NCI-H1105 (cell line): ENCODE results near the gene ATP2B2.
"Not testable (repeated sequence)": the region's sequence is repeated elsewhere in the genome, so short reads cannot be mapped to it uniquely, and the experiment has no call there.

Source experiments
- DNase-seq: peaks from one replicate; lab custom pipeline; 2025; lab: John Stamatoyannopoulos, UW

The ATP2B2 gene

GRCh38 chr3:10399634-10400033 is 105.8 kb downstream of the ATP2B2 start:
- DNase-seq: no peak

- DNase-seq: no peak
Observed at GRCh38 chr3:10398341-10398740, 107.0 kb downstream of the ATP2B2 start.

GRCh38 chr3:10397879-10398278 is 107.5 kb downstream of the ATP2B2 start:
- DNase-seq: no peak

- no peak for DNase-seq
Observed at GRCh38 chr3:10396931-10397330, 108.5 kb downstream of the ATP2B2 start.

GRCh38 chr3:10396083-10396482 is 109.3 kb downstream of the ATP2B2 start:
- no peak for DNase-seq

- no peak for DNase-seq
Observed at GRCh38 chr3:10395671-10396070, 109.7 kb downstream of the ATP2B2 start.

- DNase-seq: no peak
Observed at GRCh38 chr3:10395196-10395595, 110.2 kb downstream of the ATP2B2 start.

- no peak for DNase-seq
Observed at GRCh38 chr3:10394491-10395025, 110.8 kb downstream of the ATP2B2 start.

- no peak for DNase-seq
Observed at GRCh38 chr3:10393514-10393913, 111.9 kb downstream of the ATP2B2 start.

GRCh38 chr3:10392906-10393461 is 112.4 kb downstream of the ATP2B2 start:
- DNase-seq: no peak

GRCh38 chr3:10392244-10392643 is 113.1 kb downstream of the ATP2B2 start:
- no peak for DNase-seq

- DNase-seq: no peak
Observed at GRCh38 chr3:10391391-10391790, 114.0 kb downstream of the ATP2B2 start.

GRCh38 chr3:10390641-10391373 is 114.6 kb downstream of the ATP2B2 start:
- no peak for DNase-seq

GRCh38 chr3:10389995-10390394 is 115.4 kb downstream of the ATP2B2 start:
- DNase-seq: no peak

GRCh38 chr3:10389339-10389738 is 116.0 kb downstream of the ATP2B2 start:
- no peak for DNase-seq

GRCh38 chr3:10387881-10388609 is 117.3 kb downstream of the ATP2B2 start:
- DNase-seq: no peak

- no peak for DNase-seq
Observed at GRCh38 chr3:10386121-10386520, 119.3 kb downstream of the ATP2B2 start.

GRCh38 chr3:10384541-10385360 is 120.6 kb downstream of the ATP2B2 start:
- DNase-seq: no peak

- no peak for DNase-seq
Observed at GRCh38 chr3:10383850-10384248, 121.5 kb downstream of the ATP2B2 start.

- no peak for DNase-seq
Observed at GRCh38 chr3:10382892-10383849, 122.2 kb downstream of the ATP2B2 start.

GRCh38 chr3:10382445-10382844 is 122.9 kb downstream of the ATP2B2 start:
- not testable (repeated sequence) for DNase-seq
